ELF-1 (cell line): ENCODE measurements around the gene DOCK10.

Experiments
- DNase-seq: peaks from one replicate; pipeline ENCODE4 v3.0.0-alpha.2; 2016; ENCODE audit warnings: low read depth, low spot score

Gene DOCK10

GRCh38 chr2:225041207-225041850 lies 939 bp downstream of the DOCK10 start:
- peak; percentile 11 for DNase-seq

GRCh38 chr2:225040856-225041206 lies 1.4 kb downstream of the DOCK10 start:
- no peak for DNase-seq

GRCh38 chr2:225040142-225040541 lies 2.1 kb downstream of the DOCK10 start:
- DNase-seq: peak; percentile 11

GRCh38 chr2:225038231-225038523 lies 4.1 kb downstream of the DOCK10 start:
- no peak for DNase-seq

- no peak for DNase-seq
Observed at GRCh38 chr2:225037415-225038230, 4.6 kb downstream of the DOCK10 start.

GRCh38 chr2:225036431-225036830 lies 5.8 kb downstream of the DOCK10 start:
- no peak for DNase-seq

GRCh38 chr2:225033440-225034318 lies 8.6 kb downstream of the DOCK10 start:
- no peak for DNase-seq

GRCh38 chr2:225032246-225032645 lies 10.0 kb downstream of the DOCK10 start:
- no peak for DNase-seq

- no peak for DNase-seq
Observed at GRCh38 chr2:225031599-225031998, 10.7 kb downstream of the DOCK10 start.

- no peak for DNase-seq
Observed at GRCh38 chr2:225030893-225031292, 11.4 kb downstream of the DOCK10 start.

- DNase-seq: no peak
Observed at GRCh38 chr2:225030203-225030602, 12.1 kb downstream of the DOCK10 start.

- DNase-seq: no peak
Observed at GRCh38 chr2:225028572-225028971, 13.7 kb downstream of the DOCK10 start.

GRCh38 chr2:225027061-225027762 lies 15.1 kb downstream of the DOCK10 start:
- DNase-seq: no peak

GRCh38 chr2:225025917-225026571 lies 16.2 kb downstream of the DOCK10 start:
- DNase-seq: no peak

- no peak for DNase-seq
Observed at GRCh38 chr2:225022188-225022587, 20.1 kb downstream of the DOCK10 start.

- DNase-seq: no peak
Observed at GRCh38 chr2:225020168-225020849, 22.0 kb downstream of the DOCK10 start.

GRCh38 chr2:225019105-225019504 lies 23.2 kb downstream of the DOCK10 start:
- DNase-seq: no peak

GRCh38 chr2:225017713-225018112 lies 24.6 kb downstream of the DOCK10 start:
- no peak for DNase-seq

- DNase-seq: no peak
Observed at GRCh38 chr2:225017098-225017685, 25.1 kb downstream of the DOCK10 start.
